ENCODE results near the gene GLT8D2. TPM values are rescaled to one million over a fixed set of nuclear protein-coding genes. Genes with fewer than 3 reads are reported as not detected.

The GLT8D2 gene
- total and polyA plus RNA-seq, 2 of the 13 experiments (the other 11 are each of a cell fraction or from before 2014, with no cell fraction given), result not detected

DNA sequence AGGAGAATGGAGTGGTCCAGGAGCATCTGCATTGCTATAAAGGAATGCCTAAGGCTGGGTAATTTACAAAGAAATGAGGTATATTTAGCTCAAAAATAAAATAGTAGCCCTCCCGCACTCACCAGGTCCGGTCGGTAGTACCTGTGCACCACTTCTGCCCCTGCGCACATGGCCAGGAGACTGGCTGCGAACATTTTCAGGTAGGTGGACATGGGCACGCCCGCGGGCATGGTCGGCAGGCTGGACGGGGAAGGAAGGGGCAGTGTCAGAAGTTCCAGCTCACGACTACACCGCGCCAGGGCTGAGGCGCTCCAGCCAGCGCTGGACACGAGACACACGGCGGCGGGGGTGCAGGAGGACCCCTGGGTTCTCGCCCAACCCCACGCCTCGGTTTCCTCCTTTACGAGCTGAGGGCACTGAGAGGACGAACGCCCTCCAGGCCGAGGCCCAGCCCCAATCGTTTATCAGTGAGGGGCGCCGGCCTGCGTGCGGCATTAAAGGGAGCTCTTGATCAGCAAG is 93.4 kb downstream of the GLT8D2 start (continued):
- TF ChIP-seq SKI (IDR thresholded peaks at IDR 0.05; ENCODE audit: partially characterized antibody) (no peak), ZNF354B (CRISPR knock-in tag; IDR thresholded peaks at IDR 0.05) (no peak), U2AF2 (IDR thresholded peaks at IDR 0.05; ENCODE audit: low read depth, low read length) (no peak), SP140L (CRISPR knock-in tag; IDR thresholded peaks at IDR 0.05; ENCODE audit: borderline replicate concordance) (peak; percentile 7; the same call in 1 of the 2 replicates), ELF1 (CRISPR knock-in tag; IDR thresholded peaks at IDR 0.05) (no peak), CHD2 (IDR thresholded peaks at IDR 0.05; ENCODE audit: low read depth, low read length) (no peak), ZNF720 (CRISPR knock-in tag; IDR thresholded peaks at IDR 0.05) (no peak), BCL6 (CRISPR knock-in tag; IDR thresholded peaks at IDR 0.05) (no peak), RFXAP (CRISPR knock-in tag; IDR thresholded peaks at IDR 0.05; ENCODE audit: borderline replicate concordance) (no peak; the same call in 1 of the 2 replicates), FLYWCH1 (CRISPR knock-in tag; IDR thresholded peaks at IDR 0.05) (no peak), ZKSCAN8 (CRISPR knock-in tag; IDR thresholded peaks at IDR 0.05; ENCODE audit: borderline replicate concordance) (no peak), ZNF329 (CRISPR knock-in tag; IDR thresholded peaks at IDR 0.05; ENCODE audit: low read depth) (no peak), SRF (IDR thresholded peaks at IDR 0.05; ENCODE audit: low read depth, low read length) (no peak), PHB2 (IDR thresholded peaks at IDR 0.05; ENCODE audit: partially characterized antibody) (no peak), FOXC1 (CRISPR knock-in tag; IDR thresholded peaks at IDR 0.05; ENCODE audit: borderline replicate concordance) (peak; percentile 74; the same call in 1 of the 2 replicates), PITX1 (CRISPR knock-in tag; IDR thresholded peaks at IDR 0.05) (no peak), AHR (CRISPR knock-in tag; IDR thresholded peaks at IDR 0.05) (peak; percentile 17; the same call in 1 of the 2 replicates), KMT2B (CRISPR knock-in tag; IDR thresholded peaks at IDR 0.05) (no peak), ZNF17 (CRISPR knock-in tag; IDR thresholded peaks at IDR 0.05) (no peak)
- TF ChIP-seq, protein P1, sequence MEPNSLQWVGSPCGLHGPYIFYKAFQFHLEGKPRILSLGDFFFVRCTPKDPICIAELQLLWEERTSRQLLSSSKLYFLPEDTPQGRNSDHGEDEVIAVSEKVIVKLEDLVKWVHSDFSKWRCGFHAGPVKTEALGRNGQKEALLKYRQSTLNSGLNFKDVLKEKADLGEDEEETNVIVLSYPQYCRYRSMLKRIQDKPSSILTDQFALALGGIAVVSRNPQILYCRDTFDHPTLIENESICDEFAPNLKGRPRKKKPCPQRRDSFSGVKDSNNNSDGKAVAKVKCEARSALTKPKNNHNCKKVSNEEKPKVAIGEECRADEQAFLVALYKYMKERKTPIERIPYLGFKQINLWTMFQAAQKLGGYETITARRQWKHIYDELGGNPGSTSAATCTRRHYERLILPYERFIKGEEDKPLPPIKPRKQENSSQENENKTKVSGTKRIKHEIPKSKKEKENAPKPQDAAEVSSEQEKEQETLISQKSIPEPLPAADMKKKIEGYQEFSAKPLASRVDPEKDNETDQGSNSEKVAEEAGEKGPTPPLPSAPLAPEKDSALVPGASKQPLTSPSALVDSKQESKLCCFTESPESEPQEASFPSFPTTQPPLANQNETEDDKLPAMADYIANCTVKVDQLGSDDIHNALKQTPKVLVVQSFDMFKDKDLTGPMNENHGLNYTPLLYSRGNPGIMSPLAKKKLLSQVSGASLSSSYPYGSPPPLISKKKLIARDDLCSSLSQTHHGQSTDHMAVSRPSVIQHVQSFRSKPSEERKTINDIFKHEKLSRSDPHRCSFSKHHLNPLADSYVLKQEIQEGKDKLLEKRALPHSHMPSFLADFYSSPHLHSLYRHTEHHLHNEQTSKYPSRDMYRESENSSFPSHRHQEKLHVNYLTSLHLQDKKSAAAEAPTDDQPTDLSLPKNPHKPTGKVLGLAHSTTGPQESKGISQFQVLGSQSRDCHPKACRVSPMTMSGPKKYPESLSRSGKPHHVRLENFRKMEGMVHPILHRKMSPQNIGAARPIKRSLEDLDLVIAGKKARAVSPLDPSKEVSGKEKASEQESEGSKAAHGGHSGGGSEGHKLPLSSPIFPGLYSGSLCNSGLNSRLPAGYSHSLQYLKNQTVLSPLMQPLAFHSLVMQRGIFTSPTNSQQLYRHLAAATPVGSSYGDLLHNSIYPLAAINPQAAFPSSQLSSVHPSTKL (CRISPR knock-in tag; IDR thresholded peaks at IDR 0.05), result no peak
- TF ChIP-seq, protein P2, sequence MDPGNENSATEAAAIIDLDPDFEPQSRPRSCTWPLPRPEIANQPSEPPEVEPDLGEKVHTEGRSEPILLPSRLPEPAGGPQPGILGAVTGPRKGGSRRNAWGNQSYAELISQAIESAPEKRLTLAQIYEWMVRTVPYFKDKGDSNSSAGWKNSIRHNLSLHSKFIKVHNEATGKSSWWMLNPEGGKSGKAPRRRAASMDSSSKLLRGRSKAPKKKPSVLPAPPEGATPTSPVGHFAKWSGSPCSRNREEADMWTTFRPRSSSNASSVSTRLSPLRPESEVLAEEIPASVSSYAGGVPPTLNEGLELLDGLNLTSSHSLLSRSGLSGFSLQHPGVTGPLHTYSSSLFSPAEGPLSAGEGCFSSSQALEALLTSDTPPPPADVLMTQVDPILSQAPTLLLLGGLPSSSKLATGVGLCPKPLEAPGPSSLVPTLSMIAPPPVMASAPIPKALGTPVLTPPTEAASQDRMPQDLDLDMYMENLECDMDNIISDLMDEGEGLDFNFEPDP (CRISPR knock-in tag; conservative IDR thresholded peaks at IDR 0.05), result 0 out of 2 replicates have a peak, but pooled peaks have one; percentile 24
- TF ChIP-seq, protein P3, sequence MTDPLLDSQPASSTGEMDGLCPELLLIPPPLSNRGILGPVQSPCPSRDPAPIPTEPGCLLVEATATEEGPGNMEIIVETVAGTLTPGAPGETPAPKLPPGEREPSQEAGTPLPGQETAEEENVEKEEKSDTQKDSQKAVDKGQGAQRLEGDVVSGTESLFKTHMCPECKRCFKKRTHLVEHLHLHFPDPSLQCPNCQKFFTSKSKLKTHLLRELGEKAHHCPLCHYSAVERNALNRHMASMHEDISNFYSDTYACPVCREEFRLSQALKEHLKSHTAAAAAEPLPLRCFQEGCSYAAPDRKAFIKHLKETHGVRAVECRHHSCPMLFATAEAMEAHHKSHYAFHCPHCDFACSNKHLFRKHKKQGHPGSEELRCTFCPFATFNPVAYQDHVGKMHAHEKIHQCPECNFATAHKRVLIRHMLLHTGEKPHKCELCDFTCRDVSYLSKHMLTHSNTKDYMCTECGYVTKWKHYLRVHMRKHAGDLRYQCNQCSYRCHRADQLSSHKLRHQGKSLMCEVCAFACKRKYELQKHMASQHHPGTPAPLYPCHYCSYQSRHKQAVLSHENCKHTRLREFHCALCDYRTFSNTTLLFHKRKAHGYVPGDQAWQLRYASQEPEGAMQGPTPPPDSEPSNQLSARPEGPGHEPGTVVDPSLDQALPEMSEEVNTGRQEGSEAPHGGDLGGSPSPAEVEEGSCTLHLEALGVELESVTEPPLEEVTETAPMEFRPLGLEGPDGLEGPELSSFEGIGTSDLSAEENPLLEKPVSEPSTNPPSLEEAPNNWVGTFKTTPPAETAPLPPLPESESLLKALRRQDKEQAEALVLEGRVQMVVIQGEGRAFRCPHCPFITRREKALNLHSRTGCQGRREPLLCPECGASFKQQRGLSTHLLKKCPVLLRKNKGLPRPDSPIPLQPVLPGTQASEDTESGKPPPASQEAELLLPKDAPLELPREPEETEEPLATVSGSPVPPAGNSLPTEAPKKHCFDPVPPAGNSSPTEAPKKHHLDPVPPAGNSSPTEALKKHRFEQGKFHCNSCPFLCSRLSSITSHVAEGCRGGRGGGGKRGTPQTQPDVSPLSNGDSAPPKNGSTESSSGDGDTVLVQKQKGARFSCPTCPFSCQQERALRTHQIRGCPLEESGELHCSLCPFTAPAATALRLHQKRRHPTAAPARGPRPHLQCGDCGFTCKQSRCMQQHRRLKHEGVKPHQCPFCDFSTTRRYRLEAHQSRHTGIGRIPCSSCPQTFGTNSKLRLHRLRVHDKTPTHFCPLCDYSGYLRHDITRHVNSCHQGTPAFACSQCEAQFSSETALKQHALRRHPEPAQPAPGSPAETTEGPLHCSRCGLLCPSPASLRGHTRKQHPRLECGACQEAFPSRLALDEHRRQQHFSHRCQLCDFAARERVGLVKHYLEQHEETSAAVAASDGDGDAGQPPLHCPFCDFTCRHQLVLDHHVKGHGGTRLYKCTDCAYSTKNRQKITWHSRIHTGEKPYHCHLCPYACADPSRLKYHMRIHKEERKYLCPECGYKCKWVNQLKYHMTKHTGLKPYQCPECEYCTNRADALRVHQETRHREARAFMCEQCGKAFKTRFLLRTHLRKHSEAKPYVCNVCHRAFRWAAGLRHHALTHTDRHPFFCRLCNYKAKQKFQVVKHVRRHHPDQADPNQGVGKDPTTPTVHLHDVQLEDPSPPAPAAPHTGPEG (CRISPR knock-in tag; IDR thresholded peaks at IDR 0.05), result no peak
